OCI-LY1 (cell line): ENCODE results near the gene MAP3K4.

Experiments used
- H2AFZ ChIP-seq: fragments of 200-600 bp; sonication (generic), shearing (Covaris generic); 2 replicates; pipeline ENCODE4 v1.6.0; 2014; ENCODE audit warnings: antibody characterized with exemption, mild to moderate bottlenecking, low read length
- H3F3A ChIP-seq: fragments of 200-600 bp; sonication (generic), shearing (Covaris generic); 2 replicates; pipeline ENCODE4 v1.6.0; 2014; ENCODE audit warnings: mild to moderate bottlenecking, antibody characterized with exemption, low read length, moderate library complexity; ENCODE audit not compliant: insufficient read depth
- H3K27ac ChIP-seq: fragments of 200-600 bp; sonication (generic); 2 replicates; pipeline ENCODE4 v1.5.1; 2014; ENCODE audit warnings: low read length, mixed run types, mild to moderate bottlenecking, low read depth; ENCODE audit not compliant: poor library complexity, severe bottlenecking
- H3K27me3 ChIP-seq: fragments of 200-600 bp; sonication (generic); 2 replicates; pipeline ENCODE4 v1.6.0; 2014; ENCODE audit warnings: antibody characterized with exemption, mild to moderate bottlenecking, low read length, moderate library complexity; ENCODE audit not compliant: insufficient read depth
- H3K36me3 ChIP-seq: fragments of 200-600 bp; sonication (generic); 2 replicates; pipeline ENCODE4 v1.6.1; 2014; ENCODE audit warnings: mild to moderate bottlenecking, antibody characterized with exemption, low read length, moderate library complexity, mixed read lengths; ENCODE audit not compliant: insufficient read depth
- H3K4me1 ChIP-seq: fragments of 200-600 bp; sonication (generic); 2 replicates; pipeline ENCODE4 v1.5.1; 2014; ENCODE audit warnings: mild to moderate bottlenecking, low read length, moderate library complexity; ENCODE audit not compliant: insufficient read depth, severe bottlenecking
- H3K4me2 ChIP-seq: fragments of 200-600 bp; sonication (generic), shearing (Covaris generic); 2 replicates; pipeline ENCODE4 v1.6.1; 2014; ENCODE audit warnings: low read length
- H3K4me3 ChIP-seq: fragments of 200-600 bp; sonication (generic); 2 replicates; pipeline ENCODE4 v1.5.1; 2014; ENCODE audit warnings: low read length, low read depth, mild to moderate bottlenecking, mixed read lengths; ENCODE audit not compliant: poor library complexity, severe bottlenecking
- H3K79me2 ChIP-seq: fragments of 200-600 bp; shearing (Covaris generic); 2 replicates; pipeline ENCODE4 v1.6.1; 2016; ENCODE audit warnings: mixed run types, low read length, mixed read lengths; ENCODE audit not compliant: insufficient read depth
- H3K9ac ChIP-seq: fragments of 200-600 bp; sonication (generic), shearing (Covaris generic); 2 replicates; pipeline ENCODE4 v1.6.1; 2014; ENCODE audit warnings: mild to moderate bottlenecking, low read length, mixed read lengths
- H3K9me2 ChIP-seq: fragments of 200-600 bp; sonication (generic), shearing (Covaris generic); 2 replicates; pipeline ENCODE4 v1.6.1; 2014; ENCODE audit warnings: low read depth, mild to moderate bottlenecking, low read length, mixed read lengths
- H3K9me3 ChIP-seq: fragments of 200-600 bp; shearing (Covaris generic); 2 replicates; pipeline ENCODE4 v1.6.1; 2014; ENCODE audit warnings: low read length, mixed read lengths
- H4K20me1 ChIP-seq: fragments of 200-600 bp; sonication (generic), shearing (Covaris generic); 2 replicates; pipeline ENCODE4 v1.6.0; 2016; ENCODE audit warnings: mild to moderate bottlenecking, low read length; ENCODE audit not compliant: insufficient read depth
- EZH2 ChIP-seq: fragments of 200-600 bp; sonication (generic), shearing (Covaris generic); IDR thresholded peaks from 2 replicates; pipeline ENCODE4 v1.8.0; 2017; ENCODE audit warnings: borderline replicate concordance, mixed run types, mild to moderate bottlenecking, antibody characterized with exemption, low read length, moderate library complexity, mixed read lengths
- TF ChIP-seq, protein P1 (sequence below): fragments of 200-600 bp; sonication (generic), shearing (Covaris generic); IDR thresholded peaks from 2 replicates; pipeline ENCODE4 v1.5.1; 2017; ENCODE audit warnings: mild to moderate bottlenecking, antibody characterized with exemption, low read length, moderate library complexity, mixed read lengths

Gene MAP3K4

DNA sequence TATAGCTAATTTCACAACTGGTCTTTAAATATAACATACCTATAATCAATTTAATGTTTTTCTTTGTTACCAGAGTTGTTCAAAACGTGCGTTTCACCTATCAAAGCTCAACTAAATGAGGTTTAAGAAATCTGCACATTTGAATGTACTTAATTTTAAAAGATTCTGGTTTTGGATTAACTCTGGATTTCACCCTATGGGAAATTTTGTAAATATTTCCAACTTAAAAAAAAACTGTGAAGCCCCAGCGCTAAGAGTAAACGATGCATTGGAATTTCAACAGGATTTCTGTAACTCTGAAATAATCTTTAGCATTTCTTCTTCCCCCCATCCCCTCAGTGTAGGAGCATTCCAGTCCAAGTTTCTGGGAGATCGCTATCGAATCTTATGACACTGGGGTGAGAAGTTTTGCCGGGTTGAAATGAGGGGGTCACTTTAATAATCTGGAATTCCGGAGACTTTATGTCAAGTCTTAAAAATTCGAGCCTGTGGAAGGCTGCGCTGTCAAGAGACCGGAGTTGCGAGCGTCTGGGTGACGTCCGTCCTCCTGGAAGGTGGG is 643 bp upstream of the MAP3K4 start:
- no peaks in the 10 kb centered on the region for H3K9me3 ChIP-seq
- peak overlapping the region; percentile 96 for H3K4me3 ChIP-seq
- H3K79me2 ChIP-seq: 0 out of 2 replicates have a peak, but pooled peaks cover 4% of the 10 kb centered on the region
- no peak overlapping the region for H3K27ac ChIP-seq
- H3F3A ChIP-seq: no peaks in the 10 kb centered on the region
- peak overlapping the region; percentile 5; the same call in 1 of the 2 replicates for H2AFZ ChIP-seq
- no peaks in the 10 kb centered on the region; the same call in 1 of the 2 replicates for H3K27me3 ChIP-seq
- no peak for TF ChIP-seq EZH2
- TF ChIP-seq, protein P1, sequence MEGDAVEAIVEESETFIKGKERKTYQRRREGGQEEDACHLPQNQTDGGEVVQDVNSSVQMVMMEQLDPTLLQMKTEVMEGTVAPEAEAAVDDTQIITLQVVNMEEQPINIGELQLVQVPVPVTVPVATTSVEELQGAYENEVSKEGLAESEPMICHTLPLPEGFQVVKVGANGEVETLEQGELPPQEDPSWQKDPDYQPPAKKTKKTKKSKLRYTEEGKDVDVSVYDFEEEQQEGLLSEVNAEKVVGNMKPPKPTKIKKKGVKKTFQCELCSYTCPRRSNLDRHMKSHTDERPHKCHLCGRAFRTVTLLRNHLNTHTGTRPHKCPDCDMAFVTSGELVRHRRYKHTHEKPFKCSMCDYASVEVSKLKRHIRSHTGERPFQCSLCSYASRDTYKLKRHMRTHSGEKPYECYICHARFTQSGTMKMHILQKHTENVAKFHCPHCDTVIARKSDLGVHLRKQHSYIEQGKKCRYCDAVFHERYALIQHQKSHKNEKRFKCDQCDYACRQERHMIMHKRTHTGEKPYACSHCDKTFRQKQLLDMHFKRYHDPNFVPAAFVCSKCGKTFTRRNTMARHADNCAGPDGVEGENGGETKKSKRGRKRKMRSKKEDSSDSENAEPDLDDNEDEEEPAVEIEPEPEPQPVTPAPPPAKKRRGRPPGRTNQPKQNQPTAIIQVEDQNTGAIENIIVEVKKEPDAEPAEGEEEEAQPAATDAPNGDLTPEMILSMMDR: no peak
- no peaks in the 10 kb centered on the region for H4K20me1 ChIP-seq
- peaks cover 18% of the 10 kb centered on the region for H3K4me1 ChIP-seq
- peak overlapping the region; percentile 93 for H3K4me2 ChIP-seq
- H3K9ac ChIP-seq: peak overlapping the region; percentile 82
- no peaks in the 10 kb centered on the region for H3K9me2 ChIP-seq
- H3K36me3 ChIP-seq: no peaks in the 10 kb centered on the region

GRCh38 chr6:160992061-160992979 is 751 bp downstream of the MAP3K4 start:
- Histone ChIP-seq H3K9me3 (no peaks in the 10 kb centered on the region), H4K20me1 (no peaks in the 10 kb centered on the region), H3K9ac (peak overlapping the region; percentile 82), H3K4me1 (peaks cover 18% of the 10 kb centered on the region), H3K27ac (peak overlapping the region; percentile 61), H3K4me3 (peak overlapping the region; percentile 96), H3K79me2 (peaks cover 4% of the 10 kb centered on the region; the same call in 1 of the 2 replicates), H3F3A (no peaks in the 10 kb centered on the region), H3K27me3 (no peaks in the 10 kb centered on the region), H3K4me2 (peak overlapping the region; percentile 93), H3K36me3 (no peaks in the 10 kb centered on the region), H3K9me2 (no peaks in the 10 kb centered on the region), H2AFZ (peak overlapping the region; percentile 72)
- TF ChIP-seq, protein P1: peak; percentile 67
- no peak for TF ChIP-seq EZH2

DNA sequence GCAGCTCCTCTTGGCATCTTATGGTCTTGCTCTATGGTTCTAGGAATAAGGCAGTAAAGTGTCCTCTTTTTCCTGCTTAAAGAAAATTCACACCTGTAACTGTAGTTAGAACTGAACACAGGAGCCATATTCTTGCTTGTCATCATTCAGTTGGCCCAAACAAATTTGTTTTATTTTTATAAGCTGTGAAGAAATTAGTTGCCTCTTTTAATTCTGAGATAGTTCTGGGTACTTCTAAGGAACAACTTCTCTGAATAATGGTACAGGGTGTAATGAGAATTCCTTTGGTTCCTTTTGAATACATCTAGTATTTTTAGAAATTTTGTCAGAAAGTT is 1.4 kb downstream of the MAP3K4 start:
- peaks cover 4% of the 10 kb centered on the region; the same call in 1 of the 2 replicates for H3K79me2 ChIP-seq
- no peaks in the 10 kb centered on the region for H3K27me3 ChIP-seq
- H3K4me1 ChIP-seq: peaks cover 18% of the 10 kb centered on the region
- H3K4me2 ChIP-seq: peak overlapping the region; percentile 93
- H4K20me1 ChIP-seq: no peaks in the 10 kb centered on the region
- no peak for TF ChIP-seq EZH2
- TF ChIP-seq, protein P1: 0 out of 2 replicates have a peak, but pooled peaks have one; percentile 0
- H3K9ac ChIP-seq: peak overlapping the region; percentile 82; the same call in 1 of the 2 replicates
- no peaks in the 10 kb centered on the region for H3K36me3 ChIP-seq
- H3K27ac ChIP-seq: no peak overlapping the region
- H3K4me3 ChIP-seq: peak overlapping the region; percentile 96
- H2AFZ ChIP-seq: no peak overlapping the region
- no peaks in the 10 kb centered on the region for H3F3A ChIP-seq
- H3K9me3 ChIP-seq: no peaks in the 10 kb centered on the region
- no peaks in the 10 kb centered on the region for H3K9me2 ChIP-seq
